ENCODE measurements around the gene MCL1. TPM values are rescaled to one million over a fixed set of nuclear protein-coding genes. Genes with fewer than 3 reads are reported as not detected.

Gene MCL1
- total RNA-seq, 1 experiment from 2014 or later = 145 TPM

DNA sequence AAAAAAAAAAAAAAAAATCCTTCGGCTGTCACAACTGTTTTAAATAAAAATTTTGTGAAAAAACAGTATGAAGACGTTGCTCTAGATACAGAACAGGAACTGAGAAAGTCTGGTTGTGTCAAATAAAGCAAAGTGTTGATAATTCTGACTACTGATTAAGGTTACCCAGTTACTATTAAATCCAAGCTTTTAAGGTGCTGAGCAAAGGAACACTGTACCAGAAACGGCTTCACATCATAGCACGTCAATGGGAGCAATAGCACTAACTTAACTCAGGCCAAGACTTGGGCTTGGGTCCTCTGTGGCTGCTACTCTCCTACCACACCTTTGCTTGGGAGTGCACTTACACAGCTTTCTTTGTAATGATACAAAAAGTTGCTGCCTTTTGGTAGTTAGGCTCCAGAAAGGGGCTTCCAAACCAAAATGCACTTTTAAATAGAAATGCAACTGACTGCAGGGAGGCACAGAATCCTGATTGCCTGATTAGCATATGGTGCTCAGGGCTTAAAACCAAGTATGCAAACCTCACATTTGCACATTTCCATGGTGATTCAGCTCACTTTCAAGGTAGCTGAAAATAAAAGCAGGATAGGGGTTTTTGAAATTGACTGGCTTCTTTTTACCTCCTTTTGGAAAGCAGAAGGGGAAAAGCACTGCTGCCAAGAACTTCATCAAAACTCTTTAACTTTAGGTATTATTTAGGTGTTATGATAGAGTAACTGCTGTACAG is 6.3 kb downstream of the MCL1 start:
- Histone ChIP-seq H3K9me3 (ENCODE audit: insufficient read depth, low read depth) (no peaks in the 10 kb centered on the region), H3K79me2 (ENCODE audit: low read depth) (peaks cover 94% of the 10 kb centered on the region), H3F3A (ENCODE audit: insufficient read depth, low read depth) (peaks cover 97% of the 10 kb centered on the region), H3K4me1 (replicated peaks; ENCODE audit: insufficient read depth) (peaks cover 77% of the 10 kb centered on the region), H2AFZ (no peak overlapping the region), H4K20me1 (ENCODE audit: insufficient read depth) (peaks cover 58% of the 10 kb centered on the region), H3K27ac (peak overlapping the region; percentile 93), H3K27me3 (ENCODE audit: insufficient read depth, low read depth) (no peaks in the 10 kb centered on the region), H3K9me2 (ENCODE audit: insufficient read depth) (no peaks in the 10 kb centered on the region), H3K36me3 (ENCODE audit: low read depth) (peaks cover 56% of the 10 kb centered on the region), H3K4me3 (peak overlapping the region; percentile 17; the same call in 1 of the 2 replicates), H3K4me2 (peak overlapping the region; percentile 5; the same call in 1 of the 2 replicates)
- no peak for TF ChIP-seq EZH2 (IDR thresholded peaks at IDR 0.05; ENCODE audit: low read depth)
- TF ChIP-seq, protein P1, sequence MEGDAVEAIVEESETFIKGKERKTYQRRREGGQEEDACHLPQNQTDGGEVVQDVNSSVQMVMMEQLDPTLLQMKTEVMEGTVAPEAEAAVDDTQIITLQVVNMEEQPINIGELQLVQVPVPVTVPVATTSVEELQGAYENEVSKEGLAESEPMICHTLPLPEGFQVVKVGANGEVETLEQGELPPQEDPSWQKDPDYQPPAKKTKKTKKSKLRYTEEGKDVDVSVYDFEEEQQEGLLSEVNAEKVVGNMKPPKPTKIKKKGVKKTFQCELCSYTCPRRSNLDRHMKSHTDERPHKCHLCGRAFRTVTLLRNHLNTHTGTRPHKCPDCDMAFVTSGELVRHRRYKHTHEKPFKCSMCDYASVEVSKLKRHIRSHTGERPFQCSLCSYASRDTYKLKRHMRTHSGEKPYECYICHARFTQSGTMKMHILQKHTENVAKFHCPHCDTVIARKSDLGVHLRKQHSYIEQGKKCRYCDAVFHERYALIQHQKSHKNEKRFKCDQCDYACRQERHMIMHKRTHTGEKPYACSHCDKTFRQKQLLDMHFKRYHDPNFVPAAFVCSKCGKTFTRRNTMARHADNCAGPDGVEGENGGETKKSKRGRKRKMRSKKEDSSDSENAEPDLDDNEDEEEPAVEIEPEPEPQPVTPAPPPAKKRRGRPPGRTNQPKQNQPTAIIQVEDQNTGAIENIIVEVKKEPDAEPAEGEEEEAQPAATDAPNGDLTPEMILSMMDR (conservative IDR thresholded peaks at IDR 0.05) = no peak
- POLR2A ChIA-PET (ENCODE audit: unreplicated experiment) = interaction anchor here (0.6 to 0.8 kb wide), 4 partner anchors 14 to 311 kb away, joined by 3 to 9 read pairs (median 6); no protein-coding TSS in a partner anchor
- CTCF ChIA-PET = interaction anchor here (0.7 kb wide), 1 partner anchor 201 kb away, joined by 3 read pairs; no protein-coding TSS in a partner anchor
- intact Hi-C loops (cut with micrococcal nuclease; ENCODE audit: unreplicated experiment) = no loop called here
- DNase-seq = no peak
- BruUV-seq (replicated peaks) = no TSS peak

DNA sequence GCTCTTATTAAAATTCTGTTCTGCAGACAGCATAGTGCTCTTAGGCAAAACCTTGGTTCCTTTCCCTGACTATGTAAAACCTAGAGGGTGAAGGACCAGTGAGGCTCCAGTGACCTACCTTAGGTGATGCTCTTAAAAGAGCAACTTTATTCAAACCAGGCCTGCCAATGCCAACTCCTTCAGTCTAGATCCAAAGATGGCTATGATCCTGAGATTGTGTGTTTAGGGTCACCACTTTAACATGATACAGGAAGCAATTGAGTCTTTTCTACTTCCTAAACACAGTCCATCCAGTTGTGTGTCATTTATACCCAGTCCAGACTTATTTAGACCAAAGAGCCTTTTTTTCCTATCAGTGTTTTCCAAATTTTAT is 10.8 kb downstream of the MCL1 start:
- H2AFZ ChIP-seq = no peak overlapping the region
- CTCF ChIA-PET = no interaction called here
- peak overlapping the region; percentile 64 for H3K4me2 ChIP-seq
- no peaks in the 10 kb centered on the region for H3K9me3 ChIP-seq (ENCODE audit: insufficient read depth, low read depth)
- BruUV-seq (replicated peaks) = TSS peak; percentile 24
- peaks cover 13% of the 10 kb centered on the region for H4K20me1 ChIP-seq (ENCODE audit: insufficient read depth)
- TF ChIP-seq, protein P1 (conservative IDR thresholded peaks at IDR 0.05) = no peak
- no peak for TF ChIP-seq EZH2 (IDR thresholded peaks at IDR 0.05; ENCODE audit: low read depth)
- peaks cover 12% of the 10 kb centered on the region for H3K36me3 ChIP-seq (ENCODE audit: low read depth)
- H3K79me2 ChIP-seq (ENCODE audit: low read depth) = peaks cover 93% of the 10 kb centered on the region
- intact Hi-C loops (cut with micrococcal nuclease; ENCODE audit: unreplicated experiment) = loop anchor here (10.0 kb wide), 2 partner anchors 304 to 496 kb away; partner anchors contain the start of genes APH1A and MLLT11
- peak overlapping the region; percentile 93 for H3K27ac ChIP-seq
- H3K4me1 ChIP-seq (replicated peaks; ENCODE audit: insufficient read depth) = peaks cover 84% of the 10 kb centered on the region
- no peak for DNase-seq
- peaks cover 82% of the 10 kb centered on the region for H3F3A ChIP-seq (ENCODE audit: insufficient read depth, low read depth)
- POLR2A ChIA-PET (ENCODE audit: unreplicated experiment) = interaction anchor here (0.5 to 1.8 kb wide), 12 partner anchors 8 to 438 kb away, joined by 3 to 20 read pairs (median 6); partner anchors contain the start of genes ENSA, GOLPH3L, MCL1 and MINDY1
- H3K4me3 ChIP-seq = peak overlapping the region; percentile 0; the same call in 1 of the 2 replicates
- H3K9me2 ChIP-seq (ENCODE audit: insufficient read depth) = no peaks in the 10 kb centered on the region
- no peaks in the 10 kb centered on the region for H3K27me3 ChIP-seq (ENCODE audit: insufficient read depth, low read depth)

DNA sequence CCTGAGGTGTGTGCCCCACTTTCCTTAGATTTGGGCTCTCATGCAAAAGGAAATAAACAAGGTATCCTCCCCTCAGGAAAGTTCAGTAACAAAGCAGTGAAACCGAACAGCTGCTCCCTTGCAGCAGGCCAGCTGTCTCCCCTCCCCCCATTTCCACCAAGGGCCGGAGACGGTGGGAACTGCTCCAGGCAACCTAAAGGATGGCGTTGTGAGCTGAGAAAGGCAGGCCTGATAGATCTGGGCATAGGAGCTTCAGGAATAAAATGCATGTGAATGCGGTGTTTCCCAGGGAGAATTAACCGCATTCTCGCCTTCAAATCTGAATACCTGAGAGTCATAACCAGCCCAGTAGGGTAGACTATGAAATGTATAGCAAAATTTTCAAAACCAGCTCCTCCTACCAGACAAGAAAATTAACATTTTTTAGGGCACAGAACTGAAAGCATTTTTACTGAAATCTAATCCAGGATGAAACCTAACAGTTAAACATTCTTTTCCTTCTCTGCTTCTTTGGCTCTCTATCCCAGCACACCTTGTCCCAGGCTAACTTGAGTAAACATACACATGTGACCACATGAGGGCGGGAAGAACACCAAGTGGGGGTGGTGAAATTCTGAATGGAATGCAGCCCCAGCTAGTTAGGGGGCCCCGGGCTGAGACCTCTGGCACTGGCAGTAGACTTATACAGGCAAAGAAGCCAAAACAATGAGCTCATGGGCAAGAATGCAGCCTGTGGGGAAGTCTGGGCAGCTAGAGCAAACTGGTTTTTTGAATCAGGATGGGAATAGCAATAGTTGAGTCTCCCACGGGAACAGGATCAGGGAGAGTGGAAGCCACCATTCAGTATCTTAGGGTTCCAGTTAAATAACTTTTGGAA is 11.5 kb downstream of the MCL1 start:
- peaks cover 84% of the 10 kb centered on the region for H3K4me1 ChIP-seq (replicated peaks; ENCODE audit: insufficient read depth)
- peak overlapping the region; percentile 64 for H3K4me2 ChIP-seq
- ChIA-PET CTCF (no interaction called here), POLR2A (ENCODE audit: unreplicated experiment) (interaction anchor here (0.5 to 1.8 kb wide), 14 partner anchors 9 to 621 kb away, joined by 3 to 20 read pairs (median 6); partner anchors contain the start of genes CERS2, ENSA, GOLPH3L and MCL1)
- intact Hi-C loops (cut with micrococcal nuclease; ENCODE audit: unreplicated experiment) = loop anchor here (10.0 kb wide), 2 partner anchors 303 to 497 kb away; partner anchors contain the start of genes APH1A and MLLT11
- no peaks in the 10 kb centered on the region for H3K27me3 ChIP-seq (ENCODE audit: insufficient read depth, low read depth)
- DNase-seq = peak; percentile 94 to 98
- BruUV-seq (replicated peaks) = no TSS peak
- peak overlapping the region; percentile 93 for H3K27ac ChIP-seq
- no peaks in the 10 kb centered on the region for H3K9me2 ChIP-seq (ENCODE audit: insufficient read depth)
- TF ChIP-seq, protein P1 (conservative IDR thresholded peaks at IDR 0.05) = no peak
- TF ChIP-seq EZH2 (IDR thresholded peaks at IDR 0.05; ENCODE audit: low read depth) = no peak
- H4K20me1 ChIP-seq (ENCODE audit: insufficient read depth) = peaks cover 7% of the 10 kb centered on the region
- H3K9me3 ChIP-seq (ENCODE audit: insufficient read depth, low read depth) = no peaks in the 10 kb centered on the region
- peaks cover 93% of the 10 kb centered on the region for H3K79me2 ChIP-seq (ENCODE audit: low read depth)
- H3K36me3 ChIP-seq (ENCODE audit: low read depth) = peaks cover 5% of the 10 kb centered on the region
- peak overlapping the region; percentile 15; the same call in 1 of the 2 replicates for H3K4me3 ChIP-seq
- H3F3A ChIP-seq (ENCODE audit: insufficient read depth, low read depth) = peaks cover 82% of the 10 kb centered on the region
- H2AFZ ChIP-seq = no peak overlapping the region
